GM21786 (cell line): ENCODE data around the gene FAM120A.

Source experiments
- ATAC-seq: cut with Tn5 transposase; IDR thresholded peaks from one replicate; pipeline ENCODE4 v1.9.1; 2021; ENCODE audit not compliant: unreplicated experiment

FAM120A gene

GRCh38 chr9:93592643-93593021 is 141.1 kb downstream of the FAM120A start:
- no peak for ATAC-seq

- ATAC-seq, result no peak
Observed at GRCh38 chr9:93593144-93593658, 141.7 kb downstream of the FAM120A start.

DNA sequence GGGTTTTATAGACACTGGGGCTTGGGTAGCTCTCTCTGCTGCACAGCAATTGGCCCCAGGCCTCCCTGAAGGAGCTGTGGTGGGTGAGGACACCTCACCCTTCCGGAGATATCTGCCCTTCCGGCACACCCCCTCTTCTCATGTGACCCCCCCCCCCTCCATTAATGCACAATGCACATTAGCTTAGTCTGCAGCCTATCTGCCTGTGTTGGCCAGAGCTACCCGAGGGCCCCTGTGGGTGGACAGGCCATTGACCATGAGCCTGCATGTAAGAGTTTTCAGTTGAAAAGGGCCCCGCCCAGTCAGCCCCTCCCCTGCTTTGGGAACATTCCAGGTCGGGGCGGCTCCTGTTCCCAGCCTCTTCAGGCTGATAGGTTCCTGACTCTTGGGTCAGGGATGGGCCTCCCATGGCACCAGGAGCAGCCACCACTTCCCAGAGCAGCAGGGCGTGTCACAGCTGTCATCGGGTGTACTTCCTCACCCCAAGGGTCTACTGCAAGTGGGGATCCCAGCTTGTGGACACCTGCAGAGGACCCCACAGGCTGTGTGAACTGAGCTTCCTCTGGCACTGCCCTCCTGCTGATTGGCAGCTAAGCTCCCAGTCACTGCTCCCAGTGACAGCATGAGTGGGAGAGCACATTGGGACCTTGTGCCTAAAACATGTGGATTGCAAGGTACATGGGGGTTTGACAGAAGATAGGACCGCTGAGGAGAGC is 142.7 kb downstream of the FAM120A start:
- no peak for ATAC-seq

DNA sequence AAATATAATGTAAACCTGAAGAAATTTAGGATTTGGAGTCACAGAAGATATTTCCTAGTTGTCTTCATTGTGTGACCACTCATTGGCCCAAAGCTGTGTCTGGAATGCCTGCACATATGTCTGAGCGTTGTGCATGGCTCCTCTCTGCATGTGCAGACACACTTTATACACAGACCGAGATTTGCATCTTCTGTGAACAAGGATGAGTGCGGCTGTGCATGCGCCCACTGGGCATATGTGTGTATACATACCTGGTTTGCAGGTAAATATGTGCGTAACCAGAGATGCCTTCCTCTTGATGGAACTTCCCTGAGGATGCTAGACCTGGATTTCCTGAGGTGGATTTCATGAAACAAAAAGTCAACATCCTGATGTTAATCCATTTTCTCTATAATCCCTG is 144.0 kb downstream of the FAM120A start:
- ATAC-seq, result no peak

- no peak for ATAC-seq
Observed at GRCh38 chr9:93595861-93596365, 144.4 kb downstream of the FAM120A start.

DNA sequence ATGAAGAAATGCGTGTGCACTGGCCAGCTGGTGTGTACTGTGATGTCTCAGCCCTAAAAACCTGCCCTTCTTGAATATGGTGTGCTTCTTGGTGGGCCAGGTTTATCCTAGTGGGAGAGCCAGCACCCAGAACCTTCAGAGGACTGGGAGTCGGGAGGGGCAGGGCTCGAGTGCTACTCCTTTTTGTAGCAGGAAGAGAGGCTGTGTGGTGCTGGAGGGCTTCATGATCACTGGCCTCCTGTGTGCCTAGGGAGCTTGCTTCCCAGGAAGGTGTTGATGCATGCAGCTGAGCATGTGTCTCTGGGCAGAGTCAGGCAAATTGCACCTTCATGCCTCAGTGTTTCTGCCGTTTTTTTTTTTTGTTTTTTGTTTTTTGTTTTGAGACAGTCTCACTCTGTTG is 144.9 kb downstream of the FAM120A start:
- no peak for ATAC-seq

GRCh38 chr9:93597142-93597706 is 145.7 kb downstream of the FAM120A start:
- ATAC-seq, result no peak

DNA sequence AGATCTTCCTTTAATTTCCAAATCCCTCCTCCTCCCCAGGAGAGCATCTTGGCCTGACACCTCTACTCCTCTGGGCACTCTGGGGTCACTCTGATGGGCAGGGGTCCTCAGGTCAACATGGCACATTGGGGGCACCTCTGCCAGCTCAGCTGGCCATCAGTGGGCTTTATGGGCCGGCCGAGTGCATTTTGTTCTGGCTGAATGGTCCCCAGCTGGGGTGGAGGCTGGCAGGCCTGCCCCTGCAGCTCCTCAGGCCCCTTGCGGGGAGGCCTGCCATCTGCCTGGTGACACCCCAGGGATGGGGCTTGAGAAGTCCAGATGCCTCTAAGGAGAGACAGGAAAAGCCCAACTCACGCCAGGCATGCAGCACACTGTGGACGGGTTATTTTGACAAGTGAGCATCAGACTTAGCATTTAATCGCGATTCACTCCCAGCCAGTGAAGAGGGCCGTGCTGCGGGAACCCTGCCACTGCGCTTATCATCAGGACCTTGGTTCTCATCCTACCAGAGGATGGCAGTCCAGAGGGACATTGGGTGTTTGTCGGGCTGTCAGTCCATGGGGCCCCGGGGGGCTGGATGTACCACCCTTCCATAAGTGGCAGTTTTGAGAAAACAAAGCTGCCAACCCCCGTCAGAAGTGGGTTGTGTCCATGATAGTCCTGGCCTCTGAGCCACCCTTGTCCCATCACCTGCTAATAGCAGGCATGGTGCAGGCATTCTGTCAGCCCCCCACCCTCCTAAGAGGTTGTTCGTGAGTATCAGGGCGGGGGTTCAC is 146.6 kb downstream of the FAM120A start:
- ATAC-seq, result no peak

DNA sequence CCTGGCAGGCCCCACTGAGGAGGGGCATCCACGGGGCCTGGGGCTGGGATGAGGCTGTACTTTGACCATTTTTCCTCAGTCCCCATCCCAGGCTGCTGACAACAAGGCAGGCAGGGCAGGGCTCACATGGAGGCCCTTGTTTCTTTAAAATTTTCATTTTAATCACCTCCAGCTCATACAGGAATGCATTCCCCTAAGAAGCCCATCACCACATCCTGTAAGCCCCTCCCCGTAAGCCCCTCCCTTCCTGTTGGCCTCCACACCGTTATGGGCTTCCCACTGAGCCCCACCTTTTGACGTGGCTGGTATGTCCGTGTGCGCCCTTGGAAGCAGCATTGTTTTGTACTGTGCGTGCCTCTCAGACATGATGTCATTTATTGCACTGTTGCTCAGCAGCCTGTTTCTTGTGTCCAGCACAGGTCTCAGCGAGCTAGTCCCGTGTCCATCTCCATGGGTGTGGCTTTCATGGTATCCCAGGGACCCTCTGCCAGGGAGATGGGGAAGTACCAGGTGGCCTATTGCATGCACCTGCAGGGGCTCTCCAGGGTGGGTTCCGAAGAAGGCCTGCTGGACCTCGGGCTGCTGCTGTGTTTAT is 147.3 kb downstream of the FAM120A start:
- no peak for ATAC-seq

GRCh38 chr9:93599571-93600403 is 148.3 kb downstream of the FAM120A start:
- no peak for ATAC-seq

DNA sequence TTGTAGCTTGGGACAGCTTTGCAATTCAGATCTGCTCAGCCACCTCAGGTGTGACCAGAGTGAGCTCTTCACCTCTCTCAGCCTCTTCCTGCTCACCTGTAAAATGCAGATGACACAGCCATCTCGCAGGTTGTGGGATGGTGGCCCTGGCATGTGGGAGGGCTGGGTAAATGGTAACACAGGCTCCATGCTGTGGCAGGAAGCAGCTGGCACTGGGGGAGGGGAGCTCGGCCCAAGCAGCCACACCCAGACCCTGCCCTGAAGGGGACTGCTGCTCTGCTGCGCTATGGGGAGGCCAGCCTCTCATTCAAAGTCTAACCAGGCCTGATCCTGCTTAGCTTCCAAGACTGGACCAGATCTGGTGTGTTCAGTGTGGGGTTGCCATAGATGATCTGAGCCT is 149.0 kb downstream of the FAM120A start:
- ATAC-seq, result no peak

GRCh38 chr9:93601063-93601462 is 149.6 kb downstream of the FAM120A start:
- no peak for ATAC-seq

DNA sequence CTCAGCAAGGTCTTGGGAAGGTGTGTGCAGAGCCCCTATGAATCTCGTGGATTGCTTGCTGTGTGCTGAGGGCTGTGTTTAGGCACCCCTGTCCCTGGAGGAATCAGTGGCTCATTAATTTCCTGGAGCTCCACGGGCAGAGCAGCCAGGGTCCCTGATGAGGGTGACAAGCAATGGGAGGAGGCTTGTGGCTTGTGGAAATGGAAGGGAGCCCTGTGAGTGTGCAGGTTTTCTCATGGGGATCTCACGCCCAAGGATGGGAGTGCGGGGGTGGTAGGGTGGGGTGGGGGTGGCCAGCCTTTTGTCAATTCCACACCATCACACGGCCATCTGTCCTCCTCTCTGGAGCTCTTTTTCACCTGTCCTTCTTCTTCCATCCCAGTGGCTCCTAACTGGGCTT is 150.2 kb downstream of the FAM120A start:
- ATAC-seq, result no peak

- ATAC-seq, result no peak
Observed at GRCh38 chr9:93603011-93603410, 151.5 kb downstream of the FAM120A start.

GRCh38 chr9:93603906-93604326 is 152.4 kb downstream of the FAM120A start:
- ATAC-seq, result no peak

- ATAC-seq, result no peak
Observed at GRCh38 chr9:93606187-93606586, 154.7 kb downstream of the FAM120A start.

- ATAC-seq, result no peak
Observed at GRCh38 chr9:93610206-93610605, 158.7 kb downstream of the FAM120A start.

DNA sequence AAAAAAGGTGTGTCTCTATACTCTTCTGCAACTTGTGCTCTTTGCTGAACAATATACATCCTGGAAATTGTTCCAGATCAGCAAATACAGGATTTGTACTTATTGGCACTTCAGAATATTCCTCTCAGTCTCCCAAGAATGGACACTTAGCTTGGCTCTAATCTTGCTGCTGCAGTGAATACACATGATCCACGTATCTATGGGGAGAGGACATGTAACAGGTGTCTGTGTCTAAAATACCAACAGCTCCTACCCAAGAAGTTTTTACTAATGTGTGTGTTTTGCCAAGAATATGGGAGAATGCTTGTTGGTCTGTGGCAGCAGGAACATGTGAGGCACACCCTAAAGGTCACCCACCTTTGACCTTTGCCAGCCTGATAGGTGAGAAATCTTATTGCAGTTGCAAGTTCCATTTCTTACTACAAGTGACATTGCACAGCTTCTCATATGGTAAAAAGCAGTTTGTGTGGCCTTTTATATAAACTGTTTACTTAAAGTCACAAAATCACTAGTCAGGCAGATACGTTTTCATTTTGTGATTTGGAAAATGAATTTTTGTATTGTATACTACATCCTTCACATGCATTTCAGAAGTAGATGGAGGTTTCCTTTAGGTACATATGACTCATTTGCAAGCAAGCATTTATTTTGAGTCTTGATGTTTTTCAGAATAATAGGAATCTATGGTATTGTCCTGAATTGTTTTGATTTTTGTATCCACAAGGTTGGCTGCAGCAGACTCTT is 160.7 kb downstream of the FAM120A start:
- ATAC-seq, result no peak

- peak; percentile 66 for ATAC-seq
Observed at GRCh38 chr9:93612796-93613154, 161.3 kb downstream of the FAM120A start.

DNA sequence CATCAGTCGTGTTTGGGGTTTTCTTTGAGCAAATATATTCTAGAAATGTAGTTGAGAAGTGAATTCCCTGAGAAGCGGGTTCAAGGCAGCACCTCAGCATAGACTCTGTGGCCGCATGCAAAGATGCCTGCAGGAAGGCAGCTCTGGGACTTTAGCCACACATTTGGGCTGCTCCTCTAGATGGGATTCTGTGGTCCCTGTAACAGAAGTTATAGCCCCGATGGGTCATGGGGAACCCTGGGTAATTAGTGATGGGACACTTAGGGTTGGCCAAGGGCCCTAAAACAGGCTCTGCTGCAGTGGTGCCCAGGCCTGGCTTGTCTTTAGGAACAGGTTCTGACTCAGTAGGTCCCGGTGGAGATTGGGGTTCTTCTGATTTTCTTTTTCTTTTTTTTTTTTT is 161.7 kb downstream of the FAM120A start:
- ATAC-seq, result no peak
